GM19099 (cell line): ENCODE data around the gene FCHSD2.

Experiments used
- POLR2A ChIP-seq: IDR thresholded peaks from 3 replicates; pipeline ENCODE4 v1.6.1; 2011; ENCODE audit warnings: low read depth; ENCODE audit not compliant: insufficient read length; ENCODE audit errors: extremely low read depth

The FCHSD2 gene

GRCh38 chr11:72831521-72832300 is 310.4 kb downstream of the FCHSD2 start:
- no peak for TF ChIP-seq POLR2A

GRCh38 chr11:72829884-72830533 is 312.1 kb downstream of the FCHSD2 start:
- peak; percentile 38 for TF ChIP-seq POLR2A

- TF ChIP-seq POLR2A, result no peak
Observed at GRCh38 chr11:72829178-72829577, 312.9 kb downstream of the FCHSD2 start.

GRCh38 chr11:72828692-72829101 is 313.4 kb downstream of the FCHSD2 start:
- no peak for TF ChIP-seq POLR2A

GRCh38 chr11:72828081-72828567 is 314.0 kb downstream of the FCHSD2 start:
- TF ChIP-seq POLR2A, result no peak

- TF ChIP-seq POLR2A, result no peak
Observed at GRCh38 chr11:72826942-72827480, 315.1 kb downstream of the FCHSD2 start.

GRCh38 chr11:72826191-72826941 is 315.8 kb downstream of the FCHSD2 start:
- TF ChIP-seq POLR2A, result no peak

- no peak for TF ChIP-seq POLR2A
Observed at GRCh38 chr11:72825661-72826060, 316.5 kb downstream of the FCHSD2 start.

- TF ChIP-seq POLR2A, result no peak
Observed at GRCh38 chr11:72824811-72825505, 317.2 kb downstream of the FCHSD2 start.

- peak; percentile 8 for TF ChIP-seq POLR2A
Observed at GRCh38 chr11:72824020-72824419, 318.1 kb downstream of the FCHSD2 start.

GRCh38 chr11:72823105-72823804 is 318.9 kb downstream of the FCHSD2 start:
- TF ChIP-seq POLR2A, result peak; percentile 32

- TF ChIP-seq POLR2A, result peak; percentile 40
Observed at GRCh38 chr11:72821920-72822799, 320.0 kb downstream of the FCHSD2 start.
